Suppressor macrophage (primary cell): ENCODE data around the gene FAM228A.
A peak's percentile ranks its signal among the peaks of the same experiment; 100 is the strongest.
"Not testable (repeated sequence)": the region's sequence is repeated elsewhere in the genome, so short reads cannot be mapped to it uniquely, and the experiment has no call there.

Source experiments
- DNase-seq, 4 experiments: peaks; one replicate each; pipeline ENCODE4 v3.0.0-alpha.2; 2020 to 2022

The FAM228A gene

DNA sequence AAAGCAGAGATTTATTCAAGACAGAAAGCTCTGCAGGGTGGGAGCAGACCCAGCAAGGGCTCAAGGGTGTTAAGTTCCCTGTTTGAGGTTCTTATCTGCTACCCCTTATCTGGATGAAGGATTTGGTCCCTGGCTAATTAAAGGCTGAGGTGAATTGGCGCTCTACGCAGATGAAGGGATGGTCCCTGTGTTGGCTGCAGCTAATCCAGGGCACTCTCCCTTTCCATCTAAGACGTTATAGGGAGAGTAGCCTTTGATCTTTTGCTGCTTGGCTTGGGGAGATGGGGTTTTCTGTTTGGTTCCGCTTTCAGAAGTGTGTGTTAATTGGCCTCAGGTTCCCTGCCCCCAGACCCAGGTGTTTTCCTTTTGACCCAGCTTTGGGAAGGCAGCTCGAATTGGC, 17.0 kb downstream of the FAM228A start:
- no peak for DNase-seq

DNA sequence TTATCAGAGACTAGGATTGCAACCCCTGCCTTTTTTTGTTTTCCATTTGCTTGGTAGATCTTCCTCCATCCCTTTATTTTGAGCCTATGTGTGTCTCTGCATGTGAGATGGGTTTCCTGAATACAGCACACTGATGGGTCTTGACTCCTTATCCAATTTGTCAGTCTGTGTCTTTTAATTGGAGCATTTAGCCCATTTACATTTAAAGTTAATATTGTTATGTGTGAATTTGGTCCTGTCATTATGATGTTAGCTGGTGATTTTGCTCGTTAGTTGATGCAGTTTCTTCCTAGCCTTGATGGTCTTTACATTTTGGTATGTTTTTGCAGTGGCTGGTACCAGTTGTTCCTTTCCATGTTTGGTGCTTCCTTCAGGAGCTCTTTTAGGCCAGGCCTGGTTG, 22.4 kb downstream of the FAM228A start:
- not testable (repeated sequence) for DNase-seq

DNA sequence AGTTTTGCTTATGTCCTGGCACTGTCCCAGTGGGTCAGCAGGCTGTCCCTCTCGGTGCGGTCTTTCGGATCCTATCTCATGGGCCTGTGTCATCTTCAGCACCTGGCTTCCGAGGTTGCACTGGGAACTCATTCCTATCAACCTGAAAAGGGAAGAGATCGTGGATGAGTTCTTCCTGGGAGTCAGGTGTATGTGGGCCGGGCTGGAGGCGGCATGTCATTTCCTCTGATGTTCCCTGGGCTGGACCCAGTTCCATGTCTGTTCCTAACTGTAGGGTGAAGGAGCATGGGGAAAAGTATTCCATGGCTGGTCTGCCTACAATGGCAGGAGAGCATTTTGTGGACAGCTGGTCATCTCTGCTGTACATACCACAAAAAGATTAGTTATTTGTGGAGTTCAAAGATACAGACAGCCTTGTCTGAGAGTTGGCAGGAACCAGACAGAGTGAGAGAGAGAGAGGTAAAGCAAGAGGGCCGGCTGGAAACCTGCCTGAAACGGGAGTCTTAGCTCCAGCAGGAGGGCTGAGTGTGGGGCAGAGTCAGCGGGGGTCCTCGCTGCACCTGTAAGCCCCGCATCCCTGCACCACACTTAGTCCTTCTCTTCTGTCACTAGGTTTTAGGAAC, 25.2 kb downstream of the FAM228A start:
- DNase-seq: no peak

DNA sequence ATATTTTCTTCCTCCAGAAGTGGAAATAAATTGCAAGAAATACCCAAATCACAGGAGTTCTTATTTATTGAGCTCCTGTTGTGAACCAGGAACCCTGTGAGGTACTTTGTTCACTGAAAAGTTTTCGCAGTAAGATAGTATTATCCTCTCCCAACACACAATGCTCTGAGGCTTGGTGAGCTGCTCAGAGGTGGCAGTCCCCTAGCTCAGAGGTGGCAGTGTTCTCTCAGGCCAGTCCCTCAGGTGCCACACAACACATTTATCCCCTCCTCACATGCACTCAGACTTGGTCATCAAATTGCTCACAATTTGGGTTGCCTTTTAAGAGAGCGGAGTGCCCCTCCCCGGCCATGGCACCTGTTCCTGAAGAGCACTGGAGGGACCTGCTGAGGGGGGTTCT, 25.9 kb downstream of the FAM228A start:
- no peak for DNase-seq

DNA sequence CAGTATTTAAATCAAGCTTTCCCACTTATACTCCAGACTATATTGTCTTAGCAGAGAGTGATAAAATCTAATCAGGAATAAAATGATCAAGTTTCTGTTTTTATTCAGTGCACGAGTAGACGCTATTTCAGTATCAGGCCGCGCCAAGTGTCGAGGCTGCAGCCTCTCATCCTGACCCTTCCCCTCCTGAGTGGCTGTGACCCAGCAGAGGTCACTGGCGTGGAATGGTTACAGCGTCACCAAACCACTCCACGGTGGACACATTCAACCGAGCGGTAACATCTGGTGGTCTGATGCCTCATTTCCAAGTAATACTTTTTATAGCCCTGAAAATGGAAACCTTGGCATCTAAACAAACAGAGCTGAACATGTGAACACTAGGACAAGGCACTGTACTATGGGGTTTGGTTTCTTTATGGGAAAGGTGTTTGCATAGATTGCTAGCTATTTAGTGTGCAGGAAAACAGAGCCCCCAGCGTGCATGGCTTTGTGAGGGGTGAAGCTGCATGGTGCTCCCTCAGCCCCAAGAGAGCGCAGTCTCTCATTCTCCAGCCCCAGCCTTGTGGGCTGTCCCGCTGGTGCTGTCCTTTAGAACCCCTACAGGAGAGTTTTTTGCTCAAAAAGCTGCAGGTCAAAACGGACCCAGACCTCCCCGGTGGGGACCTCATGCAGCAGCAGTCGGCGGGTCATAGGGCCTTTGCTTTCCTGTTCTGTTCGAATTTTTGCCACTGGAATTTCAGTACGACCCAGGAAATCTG, 28.4 kb downstream of the FAM228A start:
- no peak for DNase-seq

DNA sequence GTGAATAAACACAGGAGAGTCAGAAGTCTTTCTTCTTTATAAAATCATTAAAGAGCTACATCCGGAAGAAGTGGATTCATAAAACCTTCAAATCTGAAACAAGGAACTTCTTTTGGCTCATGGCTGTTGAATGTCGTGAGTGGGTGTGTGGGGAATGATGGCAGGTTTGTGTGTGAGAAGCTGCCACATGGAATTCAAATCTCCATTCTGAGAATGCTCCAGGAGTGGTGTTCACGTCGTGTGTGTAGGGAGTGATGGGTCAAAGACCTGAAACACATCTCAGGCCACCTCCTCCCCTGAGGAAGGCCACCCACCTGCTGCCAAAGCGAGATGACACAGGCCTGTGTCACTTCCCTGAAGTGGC, 28.9 kb downstream of the FAM228A start:
- DNase-seq: no peak

DNA sequence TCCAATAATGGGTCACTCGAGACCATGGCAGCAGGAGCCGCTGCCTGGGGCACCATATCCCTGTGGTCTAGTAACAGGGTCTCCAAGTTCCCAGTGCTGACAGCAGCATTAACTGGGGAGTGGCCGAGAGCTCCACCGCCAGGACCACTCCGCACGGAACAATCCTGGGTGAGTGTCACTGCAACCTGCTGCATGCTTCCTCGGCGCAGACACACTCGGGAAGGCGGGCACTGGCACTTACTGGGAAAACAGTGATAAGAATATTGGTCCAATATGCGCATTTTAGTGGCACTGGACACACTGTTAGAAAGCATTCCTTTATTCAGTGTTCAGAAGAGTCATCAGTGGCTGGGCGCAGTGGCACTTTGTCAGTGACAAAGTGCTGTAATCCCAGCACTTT, 29.7 kb downstream of the FAM228A start:
- no peak for DNase-seq

DNA sequence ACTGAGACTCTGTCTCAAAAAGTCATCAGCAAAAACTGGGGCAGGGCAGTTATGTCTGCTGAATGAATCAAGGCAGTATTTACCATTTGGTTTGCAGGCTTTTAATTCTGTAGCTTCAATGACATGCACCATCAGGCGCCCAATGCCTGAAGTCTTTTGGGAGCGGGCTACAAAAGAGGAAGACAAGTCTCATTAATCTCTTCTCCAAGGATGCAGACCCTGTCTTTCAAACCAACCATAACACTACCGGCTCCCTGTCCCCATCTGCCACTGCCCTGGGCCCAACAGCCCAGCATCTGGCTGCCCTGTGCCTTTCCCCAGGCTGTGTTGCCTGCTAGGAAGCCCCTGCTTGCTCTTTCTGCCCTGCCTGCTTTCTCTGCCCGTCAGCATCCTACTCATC, 30.3 kb downstream of the FAM228A start:
- no peak for DNase-seq

DNA sequence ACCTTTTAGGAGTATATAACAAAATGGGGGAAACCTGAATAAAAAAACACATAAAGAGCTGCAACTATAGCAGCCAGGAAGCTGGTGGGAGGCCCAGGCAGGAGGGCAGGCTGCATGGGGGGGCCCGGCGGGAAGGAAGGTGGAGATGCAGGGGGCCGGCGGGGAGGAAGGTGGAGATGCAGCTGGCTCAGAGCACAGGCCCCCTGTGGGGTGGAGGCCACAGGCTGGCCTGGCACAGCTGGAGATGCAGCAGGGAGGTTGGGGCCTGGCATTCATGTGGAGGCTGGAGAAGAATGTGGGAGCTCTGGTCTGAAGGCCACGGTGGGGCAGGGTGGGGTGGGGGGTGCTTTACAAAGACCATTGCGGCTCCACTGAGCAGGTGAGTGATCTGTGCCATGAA, 31.4 kb downstream of the FAM228A start:
- DNase-seq: no peak

DNA sequence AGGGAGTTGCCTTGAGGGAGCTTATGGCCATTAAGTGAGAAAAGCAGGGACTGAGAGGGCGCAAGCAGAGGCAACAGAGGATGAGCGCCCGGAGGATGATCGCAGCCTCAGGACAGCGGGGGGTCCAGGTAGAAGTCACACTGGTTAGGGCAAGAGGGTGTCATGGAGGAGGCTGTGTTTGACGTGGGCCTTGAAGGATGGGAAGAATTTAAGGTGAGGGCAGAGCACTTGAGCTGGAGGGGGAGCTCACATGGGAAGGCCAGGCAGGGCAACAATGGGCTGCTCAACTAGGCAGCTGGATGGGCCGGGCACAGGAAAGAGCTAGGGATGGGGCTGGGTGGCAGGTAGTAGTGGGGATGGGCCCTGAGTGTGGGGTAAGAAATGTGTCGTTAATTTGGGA, 31.9 kb downstream of the FAM228A start:
- DNase-seq: no peak

DNA sequence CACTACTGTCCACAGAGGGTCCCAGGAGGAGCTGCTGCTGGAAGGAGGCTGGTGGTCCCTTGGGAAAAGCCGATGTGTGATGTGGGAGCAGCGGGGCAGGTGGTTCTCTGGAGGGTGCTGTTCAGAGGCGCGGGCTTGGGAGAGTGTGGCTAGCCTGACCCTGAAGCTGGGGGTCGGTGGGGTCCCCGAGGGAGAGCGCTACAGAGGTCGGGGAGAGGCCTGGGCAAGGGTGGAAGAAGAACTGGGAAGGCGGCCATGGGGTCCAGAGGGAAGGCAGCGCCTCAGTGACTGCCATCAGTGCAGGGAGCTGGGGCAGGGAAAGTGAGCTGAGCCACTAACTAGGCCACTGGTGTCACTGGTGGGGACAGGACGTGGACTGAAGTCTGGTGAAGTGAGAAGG, 32.5 kb downstream of the FAM228A start:
- no peak for DNase-seq

DNA sequence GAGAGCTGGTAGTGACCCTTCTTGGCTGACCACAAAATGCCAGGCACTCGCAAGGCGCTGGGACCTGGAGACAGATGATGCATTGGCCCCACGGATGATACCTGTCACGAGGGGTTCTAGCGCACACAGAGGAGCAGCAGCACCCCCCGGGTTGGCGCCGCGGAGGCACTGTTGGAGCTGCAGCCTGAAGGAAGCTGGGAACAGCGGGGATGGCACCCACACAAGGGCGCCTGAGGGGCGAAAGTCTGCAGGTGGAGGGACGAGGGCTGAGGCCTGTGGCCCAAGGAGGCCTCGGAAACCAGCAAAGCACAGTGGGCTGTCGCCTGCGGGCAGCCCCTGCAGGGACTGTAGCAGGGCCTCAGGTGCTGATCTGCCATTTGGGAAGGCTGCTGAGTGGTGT, 33.6 kb downstream of the FAM228A start:
- DNase-seq: no peak

DNA sequence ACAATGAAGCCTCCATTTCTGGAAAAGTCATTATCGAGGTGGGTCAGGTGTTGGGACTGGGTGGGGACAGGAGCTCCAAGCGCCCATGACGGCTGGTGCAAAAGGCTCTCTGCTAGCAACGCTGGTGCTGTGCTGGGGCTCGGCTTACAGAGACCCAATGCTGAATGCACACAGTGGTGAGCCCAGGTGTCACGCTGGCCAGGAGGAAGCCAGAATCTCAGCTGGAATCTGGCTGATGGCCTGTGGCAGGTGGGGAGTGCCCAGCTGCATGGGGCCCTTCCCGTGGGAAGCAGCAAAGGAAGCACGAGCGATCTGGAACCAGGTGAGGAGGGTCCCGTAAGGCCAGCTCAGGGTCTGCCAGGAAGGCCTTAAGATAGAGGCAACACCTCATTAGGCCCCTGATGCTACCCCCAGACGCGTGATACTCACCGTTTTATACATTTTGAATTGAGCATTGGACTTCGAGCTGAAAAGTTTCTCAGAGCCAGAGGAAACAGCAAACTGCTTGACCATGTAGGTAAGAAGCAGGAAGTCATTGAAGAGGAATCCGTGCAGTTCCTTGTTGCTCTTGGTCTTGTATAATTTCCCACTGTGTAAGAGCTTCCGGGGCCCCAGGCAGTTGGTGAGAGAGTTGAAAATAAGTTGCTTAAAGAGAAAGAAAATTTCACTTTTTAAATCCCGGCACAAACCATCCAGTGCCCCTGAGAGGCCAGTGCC, 34.7 kb downstream of the FAM228A start:
- DNase-seq: no peak

DNA sequence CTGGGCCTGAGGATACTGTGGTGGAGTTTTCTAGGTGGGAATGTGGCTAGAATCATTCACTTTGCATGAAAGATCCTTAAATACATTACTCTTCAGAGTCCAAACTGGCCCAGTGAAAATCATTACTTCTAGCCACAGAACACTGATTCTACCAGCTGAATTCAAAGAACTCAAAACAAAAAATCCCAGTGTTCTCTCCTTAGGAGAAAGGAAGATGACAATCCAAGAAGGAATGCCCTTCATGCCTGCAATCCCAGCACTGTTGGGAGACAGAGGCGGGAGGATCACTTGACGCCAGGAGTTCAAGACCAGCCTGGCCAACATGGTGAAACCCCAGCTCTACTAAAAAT, 35.2 kb downstream of the FAM228A start:
- no peak for DNase-seq

DNA sequence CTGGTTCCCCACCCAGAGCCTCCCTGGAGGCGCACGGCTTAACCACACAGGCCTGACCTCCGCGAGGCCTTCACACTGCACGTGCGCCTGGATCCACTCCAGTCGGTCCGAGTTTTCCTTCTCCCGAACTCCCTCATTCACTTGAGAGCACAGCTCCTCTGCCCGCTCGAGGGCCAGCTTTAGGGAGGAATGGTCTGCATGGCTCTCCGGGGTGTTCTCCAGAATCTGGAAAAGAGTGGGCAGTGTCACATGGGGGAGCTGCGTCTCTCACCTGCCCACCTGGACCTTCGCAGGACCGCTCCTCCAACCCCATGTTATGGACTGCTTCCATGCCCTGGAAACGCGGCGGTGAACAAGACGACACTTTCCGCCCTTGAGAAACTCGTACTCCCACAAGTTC, 35.9 kb downstream of the FAM228A start:
- no peak for DNase-seq

DNA sequence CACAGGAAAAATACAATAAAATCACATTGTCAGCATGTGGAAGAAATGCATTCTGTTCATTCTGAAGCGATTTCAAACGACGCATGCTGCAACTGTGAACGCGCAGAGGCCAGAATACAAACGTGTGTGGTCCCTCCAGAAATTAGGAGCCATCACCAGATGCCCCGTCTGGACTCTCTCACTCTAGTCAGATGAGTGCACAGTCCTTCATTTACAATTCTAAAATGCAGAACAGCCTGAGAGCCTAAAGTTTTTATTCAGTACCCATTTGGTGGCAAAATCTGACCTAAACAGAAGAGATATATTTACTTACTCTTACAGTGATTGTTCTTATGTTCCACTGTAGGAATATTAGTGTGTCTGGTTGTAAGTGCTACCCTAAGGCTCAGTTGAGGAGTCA, 36.6 kb downstream of the FAM228A start:
- DNase-seq: no peak

DNA sequence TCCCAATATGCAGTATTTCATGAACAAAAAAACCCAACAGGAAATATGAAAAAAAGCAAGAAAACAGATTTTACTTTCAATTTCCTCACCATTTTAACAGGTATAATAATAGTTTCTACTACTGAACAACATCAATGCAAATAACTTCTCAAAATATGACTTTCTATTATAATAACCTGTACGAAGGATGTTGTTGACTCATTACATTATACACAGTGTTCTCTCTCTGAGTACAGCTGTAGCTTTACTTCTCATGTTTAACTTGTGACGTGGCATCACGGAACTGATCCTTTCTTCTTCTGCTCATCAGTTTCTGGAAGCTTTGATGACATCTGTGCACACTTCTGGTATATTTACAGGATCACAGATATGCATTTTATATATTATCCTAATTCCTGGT, 40.0 kb downstream of the FAM228A start:
- no peak for DNase-seq

DNA sequence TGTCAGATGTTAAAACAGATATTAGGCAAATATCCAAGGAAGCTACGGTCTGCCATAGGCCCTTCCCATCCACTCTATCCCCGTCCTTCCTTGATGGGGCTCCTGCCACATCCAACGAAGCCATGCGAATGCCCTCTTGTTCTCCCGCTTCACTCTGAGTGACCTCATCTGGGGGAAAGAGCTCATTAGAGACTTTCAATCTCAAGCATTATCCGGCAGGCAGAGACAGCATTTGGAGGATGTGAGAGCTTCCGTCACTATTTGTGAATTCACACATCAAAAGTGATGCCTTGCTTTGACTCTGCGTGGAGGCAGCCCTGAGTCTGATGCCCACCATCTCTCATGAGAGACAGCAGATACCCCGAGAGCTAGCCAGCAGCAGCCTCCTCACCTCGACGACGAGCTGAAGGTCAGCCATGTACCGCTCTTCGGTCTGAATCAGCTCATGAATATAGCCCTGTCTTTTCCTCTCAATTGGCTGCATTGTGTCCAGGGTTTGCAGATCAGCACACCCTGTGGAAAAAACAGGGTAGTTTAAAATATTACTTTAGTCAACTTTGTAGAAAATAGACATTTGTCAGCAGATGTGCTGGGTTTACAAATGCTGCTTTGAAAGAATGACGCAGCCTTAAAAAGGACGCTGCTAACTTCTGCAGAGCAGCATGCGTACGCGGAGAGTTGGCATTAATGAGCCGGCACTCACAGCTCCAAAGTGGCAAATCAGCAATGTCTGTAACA, 45.9 kb downstream of the FAM228A start:
- no peak for DNase-seq

DNA sequence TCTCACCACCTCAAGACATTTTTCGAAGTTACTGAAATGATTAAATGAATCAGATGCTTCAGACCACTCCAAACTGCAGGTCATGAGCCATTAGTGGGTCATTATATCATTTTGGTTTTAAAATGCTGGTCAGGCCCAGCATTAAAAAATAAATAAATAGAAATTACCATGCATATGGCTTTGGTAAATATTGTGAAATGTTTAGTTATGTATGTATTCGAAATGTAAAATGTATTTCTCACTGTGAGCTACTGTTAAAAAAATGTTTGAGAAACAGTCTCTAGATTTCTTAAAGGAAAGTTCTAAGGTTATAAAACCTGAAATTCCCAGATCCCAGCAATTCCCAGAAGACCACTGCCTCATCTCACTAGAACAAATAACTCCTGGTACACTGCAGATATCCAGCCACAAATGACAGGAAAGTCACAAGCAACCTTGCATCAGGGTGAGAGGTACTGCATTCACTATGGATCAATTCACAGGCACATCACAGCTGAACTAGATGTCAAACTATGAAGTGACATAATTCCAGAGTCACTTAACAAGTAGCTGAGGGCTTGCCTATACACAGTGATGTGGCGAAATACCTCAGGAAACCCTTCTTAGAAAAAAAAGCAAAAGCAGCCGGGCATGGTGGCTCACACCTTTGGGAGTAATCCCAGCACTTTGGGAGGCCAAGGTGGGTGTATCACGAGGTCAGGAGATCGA, 46.6 kb downstream of the FAM228A start:
- no peak for DNase-seq

DNA sequence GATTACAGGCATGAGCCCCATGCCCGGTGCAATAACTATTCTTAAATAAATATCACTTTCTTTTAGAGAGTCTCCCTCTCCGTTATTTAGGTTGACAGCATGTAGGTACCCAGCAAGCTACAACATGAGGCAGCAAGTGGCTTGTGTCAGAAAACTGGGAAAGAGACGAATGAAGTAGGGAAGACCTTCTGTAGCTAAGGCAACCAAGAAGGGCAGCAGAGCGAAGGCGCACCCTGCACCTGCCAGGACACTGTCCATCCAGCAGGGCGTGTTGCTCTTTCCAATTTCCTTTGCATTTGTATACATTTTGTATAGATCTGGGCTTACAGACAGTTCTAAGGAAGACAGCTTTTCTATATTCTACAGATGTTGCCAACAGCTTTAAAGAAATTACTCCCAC, 48.1 kb downstream of the FAM228A start:
- no peak for DNase-seq

DNA sequence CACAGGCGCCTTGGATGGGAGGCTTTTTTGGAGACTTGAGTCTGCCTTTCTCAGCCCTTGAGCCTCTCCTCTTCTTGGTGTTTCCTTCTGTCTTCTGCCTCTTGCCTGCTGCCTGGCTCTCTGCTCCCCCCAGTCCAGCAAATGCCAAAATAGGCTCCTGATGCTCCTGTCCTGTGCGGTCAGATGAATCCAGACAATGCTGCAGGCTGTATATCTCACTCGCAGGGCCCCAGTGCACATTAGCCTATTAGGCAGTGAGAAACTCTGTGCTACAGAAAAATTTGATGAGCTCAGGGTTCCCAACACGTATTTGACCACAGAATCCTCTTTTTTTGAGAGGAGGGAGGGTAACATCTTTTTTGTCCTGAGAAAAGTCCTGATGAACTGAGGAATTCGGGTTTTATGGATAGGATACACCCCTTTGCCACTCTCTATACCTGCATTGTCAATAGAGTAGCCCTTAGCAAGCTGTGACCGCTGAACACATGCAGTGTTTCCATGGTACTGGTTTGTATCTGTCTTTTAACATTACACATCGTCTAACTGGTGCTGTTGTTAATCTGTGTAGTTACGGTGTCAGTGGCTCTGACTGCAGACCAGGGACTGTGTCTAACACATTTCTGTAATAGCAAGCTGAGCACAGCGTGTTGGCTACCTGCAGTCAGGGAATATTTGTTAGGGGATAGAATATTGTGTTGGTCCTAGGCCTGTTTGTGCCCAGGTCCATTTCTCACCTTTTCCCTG, 50.8 kb downstream of the FAM228A start:
- DNase-seq: no peak

DNA sequence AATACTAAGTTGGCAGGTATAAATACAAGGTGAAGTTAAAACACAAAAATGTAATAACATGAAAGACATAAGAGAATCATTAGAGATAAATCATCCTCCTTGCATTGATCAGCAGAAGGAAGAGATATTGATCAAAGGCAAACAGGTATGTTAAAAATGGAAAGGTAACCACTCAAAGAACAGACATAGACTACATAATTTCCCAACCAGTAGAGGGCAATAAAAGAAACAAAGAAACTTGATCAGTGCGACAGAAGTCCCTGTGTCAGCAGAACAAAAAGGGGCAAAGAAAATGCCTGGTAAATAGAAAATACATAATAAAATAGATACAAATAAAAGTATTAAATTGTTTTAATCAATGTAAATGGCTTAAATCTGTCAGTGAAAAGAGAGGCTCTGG, 53.6 kb downstream of the FAM228A start:
- DNase-seq: peak in 1 of 4 experiments; percentile 30
